HG03064 (cell line): ENCODE measurements around the gene ABCC8.

ENCODE experiments used
- ATAC-seq: cut with Tn5 transposase; IDR thresholded peaks from one replicate; pipeline ENCODE4 v1.9.1; 2021; ENCODE audit warnings: low read depth; ENCODE audit not compliant: unreplicated experiment

Gene ABCC8

GRCh38 chr11:17368551-17368950 lies 108.1 kb downstream of the ABCC8 start:
- no peak for ATAC-seq

GRCh38 chr11:17366495-17366894 lies 110.2 kb downstream of the ABCC8 start:
- ATAC-seq = no peak

DNA sequence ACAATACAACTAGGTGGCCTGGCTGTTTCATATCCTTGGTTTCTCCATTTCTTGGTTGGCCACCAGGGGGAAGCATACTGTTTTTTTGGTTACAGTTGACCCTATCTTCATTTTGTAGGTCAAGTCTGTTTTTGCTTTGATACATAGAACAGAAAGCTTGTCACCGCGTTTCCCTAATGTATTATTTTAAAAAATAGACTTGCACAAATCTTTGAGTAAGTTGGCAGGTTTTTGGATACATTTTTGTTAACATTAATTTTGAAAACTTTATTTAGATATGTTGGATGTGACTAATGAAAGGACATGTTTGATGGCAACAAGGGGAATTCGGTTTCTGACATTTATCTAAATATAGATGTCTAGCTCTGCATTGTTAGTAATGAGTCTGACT lies 122.0 kb downstream of the ABCC8 start:
- no peak for ATAC-seq

DNA sequence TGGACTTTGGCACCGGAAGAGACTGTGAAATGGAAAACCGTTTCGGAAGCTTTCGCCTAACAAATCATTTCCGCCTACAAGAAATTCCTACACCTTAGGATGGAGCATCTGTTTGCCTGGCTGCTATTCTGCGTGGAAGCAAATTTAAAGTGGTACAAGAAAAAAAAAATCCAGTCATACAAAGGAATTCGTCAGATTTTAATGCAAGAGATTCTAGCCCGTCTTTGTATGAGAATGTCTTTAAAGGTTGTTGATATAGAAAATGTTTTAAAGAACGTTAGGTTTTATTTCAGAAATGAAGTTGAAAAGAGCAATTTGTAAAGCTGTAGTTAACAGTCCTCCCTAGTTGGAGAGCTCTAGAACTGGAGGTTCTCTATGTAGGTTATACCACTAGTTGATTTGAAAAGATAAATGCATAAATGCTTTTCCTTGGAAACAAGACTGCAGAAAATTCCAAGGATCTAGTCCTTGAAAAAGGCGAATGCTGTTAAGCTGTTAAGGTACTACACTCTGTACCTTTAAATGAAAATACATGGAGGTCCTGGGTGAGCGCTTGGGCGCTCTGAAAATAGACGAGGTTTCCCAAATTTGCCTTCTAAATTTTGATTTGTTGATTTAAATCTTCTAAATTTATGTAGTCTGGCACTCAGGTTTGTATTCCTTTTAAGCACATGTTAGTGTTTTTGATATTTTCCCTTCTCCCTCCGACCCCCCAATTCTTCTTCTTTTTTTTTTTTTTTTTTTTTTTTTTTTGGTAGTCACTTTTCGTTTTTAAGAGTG lies 122.6 kb downstream of the ABCC8 start:
- no peak for ATAC-seq

DNA sequence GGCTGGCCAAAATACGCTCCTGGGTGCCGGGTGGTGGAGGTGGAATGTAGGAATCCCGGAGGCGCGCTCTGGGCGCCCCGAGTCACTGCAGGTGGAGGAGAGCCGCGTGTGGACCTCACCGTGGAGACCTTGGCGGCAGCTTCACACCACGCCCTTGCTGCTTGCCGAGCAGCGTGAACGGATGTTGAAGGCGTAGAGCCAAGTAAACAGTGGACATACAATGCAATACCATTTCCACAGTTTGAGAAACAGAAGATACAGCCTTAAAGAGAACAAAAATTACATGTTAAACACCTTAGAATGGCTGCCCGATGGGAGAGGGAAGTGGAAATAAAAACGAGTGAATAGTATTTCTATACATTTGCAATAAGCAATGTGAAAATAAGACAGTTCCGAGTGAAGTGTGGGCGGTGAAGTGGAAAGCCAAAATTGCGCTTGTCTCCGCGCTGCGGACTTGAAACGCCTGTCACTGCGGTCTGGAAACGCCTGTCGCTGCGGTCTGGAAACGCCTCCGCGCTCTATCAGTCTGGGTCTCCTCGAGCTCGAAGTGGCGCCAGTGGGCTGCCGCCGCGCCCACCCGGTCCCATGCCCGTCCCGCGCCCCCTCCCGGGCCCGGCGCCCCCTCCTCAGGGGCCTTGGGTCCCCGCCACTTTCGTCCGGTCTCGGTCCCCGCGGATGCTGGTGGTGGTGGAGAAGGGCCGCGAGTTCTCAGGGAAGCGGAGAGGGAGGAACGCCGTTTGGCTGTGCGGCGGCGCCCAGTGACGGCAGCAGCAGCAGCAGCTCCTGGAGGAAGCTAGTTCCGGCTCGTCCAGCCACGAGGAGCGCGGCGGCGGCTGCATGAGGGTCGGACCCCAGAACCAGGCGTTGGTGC lies 123.5 kb downstream of the ABCC8 start:
- no peak for ATAC-seq

- no peak for ATAC-seq
Measured at GRCh38 chr11:17351510-17352176, 125.0 kb downstream of the ABCC8 start, which contains the start of gene NCR3LG1. NCR3LG1 (plus strand) TSS chr11:17351800; CDS start chr11:17351970, 170 bp downstream.

DNA sequence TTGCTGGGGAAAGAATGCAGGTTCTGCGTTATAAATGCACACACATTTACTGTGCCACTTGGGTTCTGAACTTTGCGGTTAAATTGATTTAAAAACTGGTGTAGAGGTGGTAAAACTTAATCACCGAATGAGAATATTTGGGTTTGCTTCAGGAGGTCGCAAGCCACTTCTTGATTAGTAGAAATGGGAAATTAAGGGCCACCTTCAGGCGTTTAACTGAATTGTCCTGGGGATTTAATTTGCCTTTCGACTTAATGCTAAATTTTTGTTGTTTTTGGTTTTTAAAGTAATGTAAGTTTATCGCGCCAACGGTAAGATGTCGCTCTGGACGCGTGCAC lies 125.5 kb downstream of the ABCC8 start:
- no peak for ATAC-seq

DNA sequence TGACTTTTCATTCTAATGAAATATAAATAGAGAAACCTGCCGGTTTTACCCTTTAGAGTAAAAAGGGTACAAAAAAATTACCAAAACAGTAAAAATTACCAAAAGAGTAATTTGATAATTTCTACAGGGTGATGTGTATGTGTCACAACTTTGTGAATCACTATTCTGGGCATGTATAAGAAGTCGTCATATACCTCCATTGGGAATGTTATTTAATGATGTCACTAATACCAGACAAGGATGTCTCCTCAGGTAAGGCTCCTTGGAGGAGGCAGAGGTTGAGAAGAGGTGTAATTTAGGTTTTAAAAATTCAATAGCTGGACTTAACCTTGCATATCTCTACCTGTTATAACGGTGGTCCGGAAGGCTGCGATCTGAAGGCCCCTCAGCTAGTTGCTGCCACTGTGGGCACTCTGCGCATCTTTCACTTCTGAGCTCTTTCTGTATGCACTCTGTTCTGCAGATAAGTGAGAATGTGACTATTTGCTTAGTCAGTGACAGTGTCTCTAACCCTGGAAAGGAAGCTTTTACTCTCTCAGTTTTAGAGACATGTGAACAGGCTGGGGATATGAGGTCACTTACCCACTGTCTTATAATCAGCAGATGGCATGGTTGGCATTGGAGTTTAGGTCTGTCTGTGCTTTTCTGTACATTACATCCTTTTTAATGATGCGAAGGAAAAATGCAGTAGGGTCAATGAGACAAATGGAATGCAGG lies 126.0 kb downstream of the ABCC8 start:
- ATAC-seq = no peak

GRCh38 chr11:17347676-17348075 lies 129.0 kb downstream of the ABCC8 start:
- no peak for ATAC-seq

DNA sequence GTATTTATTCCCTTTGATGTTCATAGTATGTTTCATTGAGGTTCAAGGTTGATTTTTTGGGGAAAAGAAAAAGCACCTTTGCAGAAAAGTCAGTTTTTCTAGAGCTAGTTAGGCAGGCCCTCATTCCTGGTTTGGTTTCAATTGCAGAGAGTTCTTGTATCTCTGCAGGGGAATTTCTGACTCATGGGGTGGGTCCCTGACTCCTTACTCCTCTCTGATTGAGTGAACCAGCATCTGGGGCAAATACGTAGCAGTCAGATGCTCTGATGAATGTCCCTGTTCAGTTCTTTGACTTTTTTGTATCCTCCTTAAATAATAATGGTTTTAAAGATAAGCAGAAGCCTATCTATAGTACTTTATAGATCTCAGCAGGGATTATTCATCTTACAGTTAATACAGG lies 132.7 kb downstream of the ABCC8 start:
- no peak for ATAC-seq

DNA sequence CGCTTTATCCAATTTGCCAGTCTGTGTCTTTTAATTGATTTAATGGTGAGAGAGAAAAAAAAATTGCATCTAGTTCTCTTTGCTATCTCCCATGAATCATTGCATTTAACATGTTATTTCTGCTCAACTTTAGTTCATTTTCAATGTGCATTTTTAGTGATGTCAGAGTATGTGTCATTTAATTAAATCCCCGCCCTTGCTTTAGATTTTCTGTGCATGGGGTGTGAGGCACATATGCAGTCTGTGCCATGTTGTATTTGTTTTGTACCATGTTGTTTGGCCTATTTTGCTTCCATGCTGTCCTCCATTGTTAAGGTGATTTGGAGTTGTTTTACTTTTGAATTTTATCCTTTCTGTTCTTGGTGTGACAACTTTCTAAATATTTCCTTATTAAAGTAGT lies 133.4 kb downstream of the ABCC8 start:
- no peak for ATAC-seq
